Measurements from ENCODE around the gene MFSD12.
A peak's percentile ranks its signal among the peaks of the same experiment; 100 is the strongest.

MFSD12 gene

DNA sequence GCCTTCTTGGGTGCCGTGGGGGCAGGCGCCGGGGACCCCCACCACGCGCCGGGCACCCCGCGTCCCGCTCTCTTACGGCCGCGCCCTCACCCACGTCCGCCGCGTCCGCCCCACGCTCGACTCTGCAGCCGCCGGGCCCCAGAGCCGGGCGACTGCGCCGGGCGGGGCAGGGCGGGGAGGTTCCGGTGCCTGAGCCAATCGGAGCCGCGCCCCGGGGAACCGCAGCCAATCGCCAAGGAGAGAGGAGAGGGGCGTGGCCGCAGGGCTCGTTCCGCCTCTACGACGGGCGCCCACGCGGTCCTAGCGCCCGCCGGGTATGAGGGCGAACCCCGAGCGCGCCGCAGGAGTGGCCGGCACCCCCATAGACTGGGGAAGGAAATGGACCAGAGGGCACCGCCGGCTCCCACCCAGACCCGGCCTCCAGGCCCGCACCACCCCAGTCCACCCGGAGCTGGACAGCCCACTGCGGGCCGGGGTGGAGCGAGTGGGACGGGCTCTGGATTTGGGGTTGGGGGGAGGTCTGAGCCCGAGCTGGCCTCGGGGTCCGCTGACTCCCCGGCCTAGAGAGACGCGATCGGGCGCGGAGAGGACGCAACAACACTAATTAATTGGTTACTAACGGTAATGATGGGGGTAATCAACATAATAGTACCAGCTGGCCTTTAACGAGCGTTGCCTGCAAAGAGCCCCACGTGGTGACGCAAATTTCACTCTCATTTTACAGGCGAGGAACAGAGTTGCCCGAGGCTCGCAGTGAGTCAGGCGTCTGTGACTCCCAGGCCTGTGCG is at the start of gene MFSD12:
Gene MFSD12, minus strand, starts transcription at position 126 of the 788 bp plus-strand sequence. CDS start 183 bp downstream, outside the sequence.
- DNase-seq: peak; percentile 97

DNA sequence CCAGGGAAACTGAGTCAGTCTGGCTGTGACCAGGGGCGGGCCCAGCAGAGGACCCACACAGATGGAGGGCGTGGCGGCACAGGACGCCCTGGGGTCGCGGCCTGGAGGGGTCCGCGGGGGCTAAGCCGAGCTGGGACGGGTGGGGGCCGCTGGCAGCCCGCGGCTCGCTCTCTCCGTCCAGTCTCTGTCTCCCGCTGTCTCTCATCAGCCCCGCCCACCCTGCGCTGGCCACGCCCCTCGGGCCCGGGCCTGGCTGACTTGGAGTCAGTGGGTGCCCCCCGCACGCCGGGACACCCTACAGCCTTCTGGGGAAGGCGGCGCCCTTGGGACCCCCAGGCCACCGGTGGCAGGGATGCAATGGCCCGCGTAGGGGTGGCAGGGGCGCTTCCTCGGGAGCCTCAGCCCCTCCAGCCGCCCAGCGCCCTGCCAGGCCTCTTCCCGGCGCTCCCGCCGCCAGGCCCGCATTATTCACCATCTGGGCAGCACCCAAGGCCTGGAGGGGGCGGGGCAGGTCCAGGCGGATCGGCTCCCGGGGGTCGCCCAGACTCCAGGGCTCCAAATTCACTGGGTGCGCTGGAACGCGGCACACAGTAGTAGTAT is 49.4 kb upstream of the MFSD12 start, which contains the start of gene TBXA2R:
Gene TBXA2R, minus strand, starts transcription at position 186 of the 600 bp plus-strand sequence. CDS start 6,241 bp downstream, outside the sequence.
- peak; percentile 72 for DNase-seq

DNA sequence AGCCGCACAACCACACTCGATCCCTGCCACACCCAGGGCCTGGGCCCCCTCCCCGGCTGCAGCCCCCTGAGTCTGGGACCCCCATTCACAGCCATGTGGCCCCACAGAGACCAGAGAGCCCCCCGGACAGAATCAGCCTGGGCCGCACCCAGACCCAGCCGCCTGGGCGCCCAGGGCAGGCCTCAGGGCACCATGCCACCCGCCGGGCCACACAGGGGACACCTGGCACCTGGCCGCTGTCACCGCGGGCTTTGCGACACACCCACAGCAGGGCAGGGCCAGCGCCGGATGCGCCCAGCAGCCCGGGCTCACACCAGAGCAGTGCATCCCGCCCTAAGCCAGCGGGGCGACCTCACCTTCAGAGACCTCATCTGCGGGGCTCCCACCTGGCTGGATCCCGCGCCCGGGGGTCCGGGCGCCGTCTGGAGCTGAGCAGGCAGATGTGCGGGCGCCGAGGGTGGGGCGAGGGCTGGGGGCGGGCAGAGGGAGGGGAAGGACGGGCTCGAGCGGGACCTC is 48.8 kb upstream of the MFSD12 start:
- DNase-seq: peak; percentile 55

DNA sequence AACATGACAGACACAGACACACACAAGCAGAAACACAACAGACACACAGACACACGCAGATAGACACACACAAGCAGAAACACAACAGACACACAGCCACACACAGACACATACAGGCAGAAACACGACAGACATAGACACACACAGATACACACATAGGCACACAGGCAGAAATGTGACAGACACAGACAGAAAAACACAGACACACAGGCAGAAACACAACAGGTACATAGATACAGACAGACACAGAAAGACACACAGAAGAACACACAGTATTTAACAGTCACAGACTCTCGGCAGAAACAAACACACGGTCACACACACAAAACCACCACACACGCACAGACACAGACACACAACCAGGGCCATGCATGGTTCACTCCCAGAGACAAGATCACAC is 48.4 kb upstream of the MFSD12 start:
- DNase-seq: no peak

DNA sequence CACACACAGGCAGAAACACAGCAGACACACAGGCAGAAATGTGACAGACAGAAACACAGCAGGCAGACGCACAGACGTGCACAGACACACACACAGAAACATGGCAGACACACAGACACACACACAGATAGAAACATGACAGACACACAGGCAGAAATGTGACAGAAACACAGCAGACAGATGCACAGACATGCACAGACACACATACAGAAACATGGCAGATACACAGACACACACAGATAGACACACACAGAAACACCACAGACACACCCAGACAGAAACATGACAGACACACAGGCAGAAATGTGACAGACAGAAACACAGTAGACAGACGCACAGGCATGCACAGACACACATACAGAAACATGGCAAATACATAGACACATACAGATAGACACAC is 48.0 kb upstream of the MFSD12 start:
- DNase-seq: no peak

DNA sequence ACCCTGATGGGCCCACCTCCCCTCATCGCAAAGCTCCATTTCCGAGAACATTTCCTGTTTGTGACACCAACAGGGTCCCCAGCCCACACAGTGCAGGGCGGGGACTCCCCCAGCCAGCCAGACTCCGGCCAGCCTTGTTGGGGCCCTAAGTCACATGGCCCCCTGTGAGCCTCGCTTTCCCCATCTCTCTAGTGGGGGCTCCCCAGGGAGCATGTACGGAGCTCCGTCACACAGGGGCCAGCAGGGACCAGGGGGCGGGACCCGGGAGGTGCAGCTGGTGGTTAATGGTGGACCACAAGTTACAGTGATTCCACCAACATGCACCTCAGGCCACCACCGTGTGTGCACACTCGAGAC is 47.6 kb upstream of the MFSD12 start:
- DNase-seq: peak; percentile 47

DNA sequence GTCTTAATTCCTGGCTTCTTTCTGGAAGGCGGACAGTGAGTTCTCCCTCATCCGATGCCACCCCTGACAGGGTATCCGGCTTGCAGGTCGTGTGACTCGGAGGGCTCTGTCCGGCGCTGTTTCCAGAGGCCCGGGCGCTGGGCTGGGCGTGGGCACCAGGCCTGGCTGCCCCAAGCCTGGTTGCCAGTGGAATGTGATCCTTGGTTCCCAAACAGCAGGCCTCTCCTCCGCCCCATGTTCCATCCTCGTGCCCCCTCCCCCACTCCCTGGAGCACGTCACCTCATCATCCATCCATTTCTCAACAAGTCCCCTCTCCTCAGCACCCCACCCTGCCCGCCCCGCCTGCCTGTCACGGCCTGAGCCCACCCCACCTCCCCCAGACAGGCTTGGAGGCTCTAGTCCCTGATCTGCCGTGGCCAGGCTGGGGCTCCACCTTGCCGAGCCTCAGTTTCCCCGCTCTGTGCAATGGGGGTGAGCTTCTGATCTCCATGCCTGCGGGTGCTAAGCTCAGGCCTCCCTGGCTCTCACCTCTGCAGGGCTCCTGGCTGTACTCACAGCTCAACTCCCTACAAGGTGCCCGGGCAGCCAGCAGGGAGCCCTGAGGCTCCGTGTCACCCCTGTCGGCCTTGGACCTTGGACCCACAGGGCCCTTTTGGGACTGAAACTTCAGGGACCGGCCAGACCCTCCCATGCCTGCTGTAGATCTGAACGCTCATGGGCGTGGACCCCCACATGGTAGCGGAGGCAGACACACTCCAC is 47.0 kb upstream of the MFSD12 start:
- no peak for DNase-seq

DNA sequence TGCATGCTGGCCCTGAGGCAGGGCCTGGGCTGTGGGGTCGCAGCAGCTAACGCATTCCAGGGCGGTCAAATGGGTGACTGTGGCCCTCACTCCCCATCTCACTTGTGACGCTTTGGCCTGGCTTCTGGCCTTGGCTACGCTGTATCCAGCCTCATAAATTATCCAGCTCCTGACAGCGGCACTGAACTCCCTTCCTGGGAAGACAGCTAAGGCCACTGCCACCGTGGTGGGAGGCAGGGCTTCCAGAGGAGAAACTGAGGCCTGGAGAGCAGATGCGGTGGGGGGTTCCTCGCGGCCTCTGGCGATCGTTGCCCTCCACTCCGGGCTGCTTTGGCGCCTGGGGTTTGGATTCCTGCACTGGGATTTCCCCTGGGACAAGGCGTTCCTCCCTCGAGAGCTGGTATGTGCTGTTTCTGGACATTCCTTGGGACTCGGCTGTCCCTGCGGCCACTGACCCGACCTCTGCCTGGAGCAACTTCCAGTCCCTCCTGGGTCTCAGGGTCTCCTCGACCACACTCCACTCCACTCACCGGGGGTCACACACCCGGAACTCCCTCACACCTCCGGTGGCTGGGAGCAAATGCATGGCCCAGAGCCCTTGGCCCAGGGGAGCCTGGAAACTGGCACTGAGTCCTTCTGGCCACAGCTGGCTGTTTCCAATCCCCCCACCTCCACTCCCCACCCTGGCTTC is 45.9 kb upstream of the MFSD12 start:
- DNase-seq: no peak

DNA sequence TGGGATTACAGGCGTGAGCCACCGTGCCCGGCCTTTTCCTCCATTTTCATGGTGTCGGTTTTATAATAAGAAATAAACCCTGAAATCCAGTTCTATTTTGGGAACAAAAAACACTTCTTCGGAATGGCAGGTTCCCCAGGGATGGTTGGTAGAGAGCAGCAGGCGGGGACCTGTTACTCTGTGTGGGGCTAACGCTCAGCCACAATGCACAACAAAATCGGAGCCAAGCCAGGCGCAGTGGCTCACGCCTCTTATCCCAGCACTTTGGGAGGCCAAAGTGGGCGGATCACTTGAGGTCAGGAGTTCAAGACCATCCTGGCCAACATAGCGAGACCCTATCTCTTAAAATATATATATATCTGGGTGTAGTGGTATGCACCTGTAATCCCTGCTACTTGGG is 43.6 kb upstream of the MFSD12 start:
- DNase-seq: no peak

DNA sequence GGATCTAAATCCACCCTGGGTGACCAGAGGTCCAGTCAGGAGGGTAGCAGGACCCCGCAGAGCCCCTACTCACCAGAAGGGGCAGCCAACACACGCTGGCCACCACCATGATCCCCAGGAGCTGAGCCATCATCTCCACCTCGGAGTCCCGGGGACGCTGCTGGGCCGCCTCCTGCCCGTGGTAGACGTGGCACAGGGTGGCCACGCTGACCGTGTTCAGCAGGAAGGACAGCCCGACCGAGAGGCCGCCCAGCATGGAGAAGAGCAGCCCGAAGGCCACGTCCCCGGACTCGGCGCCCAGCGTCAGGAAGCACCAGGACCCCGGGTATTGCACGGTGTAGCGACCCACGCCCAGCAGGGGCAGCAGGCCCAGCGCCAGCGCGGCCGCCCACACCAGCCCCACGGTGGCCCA is 42.4 kb upstream of the MFSD12 start:
- DNase-seq: no peak

DNA sequence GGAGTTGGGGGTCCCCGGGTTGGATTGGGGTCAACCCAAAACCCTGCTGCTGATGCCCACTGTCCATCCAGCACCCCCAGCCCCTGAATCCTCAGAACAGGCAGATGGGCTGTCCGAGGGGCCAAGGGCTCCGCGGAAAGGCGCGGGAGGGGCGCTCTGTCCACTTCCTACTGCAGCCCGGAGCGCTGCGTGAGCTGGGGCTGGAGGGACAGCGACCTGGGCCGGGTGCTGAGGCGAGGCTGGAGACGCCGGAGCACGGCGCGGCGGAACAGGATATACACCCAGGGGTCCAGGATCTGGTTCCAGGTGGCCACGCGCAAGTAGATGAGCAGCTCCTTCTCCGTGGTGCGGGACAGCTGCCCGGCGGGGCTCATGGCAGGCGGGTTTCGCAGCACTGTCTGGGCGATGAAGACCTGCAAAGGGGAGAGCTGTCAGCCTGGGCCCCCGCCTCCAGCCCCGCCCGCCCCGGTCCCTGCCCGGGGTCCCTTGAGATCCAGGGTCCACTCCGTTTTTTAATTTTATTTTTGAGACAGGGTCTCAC is 38.2 kb upstream of the MFSD12 start:
- DNase-seq: no peak

DNA sequence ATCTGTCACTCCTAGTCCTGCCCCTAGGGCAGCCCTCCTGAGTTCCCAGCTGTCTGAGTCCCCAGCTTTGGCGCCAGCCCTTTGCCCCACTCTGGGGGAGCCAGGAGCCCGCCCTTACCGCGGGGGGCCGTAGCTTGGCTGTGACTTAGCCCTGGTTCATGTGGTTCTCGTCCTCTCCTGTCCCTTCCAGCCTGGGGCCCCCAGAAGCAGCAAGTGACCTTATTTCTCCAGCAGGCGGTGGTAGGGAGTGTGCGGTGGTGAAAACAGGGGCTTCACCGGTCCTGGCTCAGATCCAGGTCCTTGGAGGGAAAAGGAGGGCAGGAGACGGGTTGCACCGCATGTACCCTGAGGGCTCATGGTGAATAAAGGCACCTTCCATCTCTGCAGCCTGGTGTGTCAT is 35.8 kb upstream of the MFSD12 start:
- DNase-seq: no peak

DNA sequence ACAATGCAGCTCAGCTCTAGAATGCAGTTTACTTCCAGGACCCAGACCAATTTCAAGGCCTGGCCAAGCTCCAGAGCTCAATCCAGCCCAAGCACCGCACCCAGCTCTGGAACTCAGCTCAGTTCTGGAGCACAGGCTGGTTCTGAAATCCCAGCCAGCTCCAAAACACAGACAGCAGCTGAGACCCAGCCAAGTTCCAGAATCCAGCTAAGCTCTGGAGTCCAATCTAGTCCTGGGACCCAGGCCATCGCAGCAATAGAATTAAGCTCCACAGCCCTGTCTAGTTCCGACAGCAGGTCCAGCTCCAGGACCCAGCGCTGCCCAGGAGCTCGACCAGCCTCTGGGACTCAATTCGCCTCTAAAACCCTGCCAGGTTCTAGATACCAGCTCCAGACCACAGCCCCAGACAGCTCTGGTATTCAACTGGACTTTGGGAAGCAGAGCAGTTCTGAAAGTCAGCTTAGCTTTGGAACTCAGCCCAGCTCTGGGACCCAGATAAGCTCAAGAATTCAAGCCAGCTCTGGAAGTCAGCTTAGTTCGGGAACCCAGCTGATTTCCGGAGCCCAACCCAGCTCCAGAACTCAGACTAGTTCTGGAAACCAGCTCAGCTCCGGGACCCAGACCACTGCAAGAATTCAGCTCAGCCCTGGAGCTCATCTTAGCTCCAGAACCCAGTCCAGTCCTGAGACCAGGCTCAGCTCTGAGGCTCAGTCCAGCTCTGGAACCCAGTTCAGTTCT is 34.7 kb upstream of the MFSD12 start:
- no peak for DNase-seq

DNA sequence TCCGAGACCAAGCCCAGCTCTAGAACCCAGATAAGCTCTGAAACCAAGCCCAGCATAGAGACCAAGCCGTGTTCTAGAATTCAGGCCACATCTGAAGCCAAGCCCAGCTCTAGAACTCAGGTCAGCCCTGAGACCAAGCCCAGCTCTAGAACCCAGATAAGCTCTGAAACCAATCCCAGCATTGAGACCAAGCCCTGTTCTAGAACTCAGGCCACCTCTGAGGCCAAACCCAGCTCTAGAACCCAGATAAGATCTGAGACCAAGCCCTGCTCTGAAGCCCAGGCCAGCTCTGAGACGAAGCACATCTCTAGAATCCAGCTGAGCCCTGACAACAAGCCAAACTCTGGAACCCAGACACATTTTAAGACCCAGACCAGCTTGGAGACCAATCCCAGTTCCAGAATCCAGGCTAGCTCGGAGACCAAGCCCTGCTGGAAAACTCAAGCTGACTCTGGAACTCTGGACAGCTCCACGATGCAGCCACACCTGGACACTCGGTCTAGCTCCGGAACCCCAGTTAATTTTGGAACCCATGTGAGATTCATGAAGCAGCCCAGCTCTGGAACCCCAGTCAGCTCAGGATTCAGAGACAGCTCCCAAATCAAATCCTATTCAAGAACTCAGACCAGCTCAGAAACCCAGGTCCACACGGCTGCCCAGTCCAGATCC is 33.7 kb upstream of the MFSD12 start:
- DNase-seq: no peak

DNA sequence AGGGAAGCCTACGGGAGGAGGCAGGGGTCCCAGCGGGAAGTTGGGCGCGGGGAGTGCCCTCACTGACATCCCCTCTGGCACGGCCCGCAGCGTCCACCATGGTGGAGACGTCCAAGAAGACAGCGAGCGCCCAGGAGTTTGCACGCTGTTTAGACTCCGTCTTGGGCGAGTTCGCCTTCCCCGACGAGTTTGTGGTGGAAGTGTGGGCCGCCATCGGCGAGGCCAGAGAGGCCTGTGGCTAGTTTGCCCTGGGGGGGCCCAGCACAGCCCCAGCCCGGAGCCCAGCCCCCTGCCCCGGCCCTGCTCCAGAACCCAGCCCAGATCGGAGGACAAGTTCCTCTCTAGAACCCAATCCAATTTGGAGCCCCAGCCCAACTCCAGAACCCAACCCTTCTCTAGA is 32.6 kb upstream of the MFSD12 start:
- DNase-seq: no peak

DNA sequence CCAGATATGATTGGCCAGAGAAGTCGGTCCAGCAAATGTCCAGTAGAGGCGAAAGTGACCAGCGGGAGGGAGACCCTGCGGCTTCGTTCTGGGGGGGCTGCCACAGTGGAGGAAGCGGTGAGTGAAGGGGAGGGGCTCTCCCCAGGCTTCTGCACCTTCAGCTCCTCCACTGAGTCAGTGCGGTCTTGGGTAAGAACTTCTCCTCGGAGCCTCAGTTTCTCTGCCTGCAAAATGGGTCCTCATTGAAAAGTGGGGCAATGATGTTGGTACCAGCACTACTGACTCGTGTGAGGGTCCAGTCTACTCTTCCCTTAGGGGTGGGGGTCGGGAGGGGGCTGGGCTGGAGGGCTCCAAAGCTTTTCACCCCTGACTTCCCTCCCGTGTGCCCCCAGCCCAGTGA is 32.1 kb upstream of the MFSD12 start:
- DNase-seq: no peak

DNA sequence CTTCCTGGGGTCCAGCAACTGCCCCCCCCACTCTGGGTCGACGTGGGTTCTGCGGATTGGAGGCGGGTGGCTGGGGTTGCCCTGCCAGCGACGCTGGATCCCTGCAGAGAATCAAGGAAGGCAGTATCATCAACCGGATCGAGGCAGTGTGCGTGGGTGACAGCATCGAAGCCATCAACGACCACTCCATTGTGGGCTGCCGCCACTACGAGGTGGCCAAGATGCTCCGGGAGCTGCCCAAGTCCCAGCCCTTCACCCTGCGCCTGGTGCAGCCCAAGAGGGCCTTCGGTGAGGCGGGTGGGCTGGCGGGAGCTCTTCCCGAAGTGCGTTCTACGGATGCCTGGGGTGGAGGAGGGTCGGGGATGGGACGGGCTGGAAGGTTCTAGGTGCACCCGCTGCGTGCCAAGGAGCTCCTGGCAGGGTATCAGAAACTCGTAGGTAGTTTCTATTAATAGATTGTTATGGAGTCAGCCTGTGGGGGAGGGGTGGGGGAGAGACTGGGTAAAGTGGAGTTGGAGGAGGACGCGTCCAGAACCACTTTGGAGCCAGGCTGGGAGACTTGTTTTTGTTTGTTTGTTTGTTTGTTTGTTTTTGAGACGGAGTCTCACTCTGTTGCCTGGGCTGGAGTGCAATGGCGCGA is 29.4 kb upstream of the MFSD12 start:
- no peak for DNase-seq

DNA sequence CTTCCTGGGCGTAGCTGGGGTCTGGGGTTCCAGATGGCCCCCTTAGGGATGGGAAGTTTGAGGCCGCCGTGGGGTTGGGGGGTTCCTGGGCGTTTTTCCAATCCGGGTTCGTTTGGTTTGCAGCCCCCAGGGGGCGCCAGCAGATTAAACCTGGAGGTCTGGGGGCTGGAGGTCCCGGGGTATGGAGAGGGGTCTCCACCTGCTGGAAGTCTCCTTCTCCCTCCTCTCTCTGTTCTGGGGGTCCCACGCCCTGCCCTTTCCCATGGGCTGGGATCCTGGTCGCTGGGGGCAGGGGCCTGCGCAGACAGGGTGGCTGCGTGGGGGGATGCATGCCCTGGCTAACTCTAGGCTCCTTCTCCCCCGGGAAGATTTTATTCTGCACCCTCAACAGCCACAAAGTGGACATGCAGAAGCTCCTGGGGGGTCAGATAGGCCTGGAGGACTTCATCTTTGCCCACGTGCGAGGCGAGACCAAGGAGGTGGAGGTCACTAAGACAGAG is 28.8 kb upstream of the MFSD12 start:
- peak; percentile 69 for DNase-seq

DNA sequence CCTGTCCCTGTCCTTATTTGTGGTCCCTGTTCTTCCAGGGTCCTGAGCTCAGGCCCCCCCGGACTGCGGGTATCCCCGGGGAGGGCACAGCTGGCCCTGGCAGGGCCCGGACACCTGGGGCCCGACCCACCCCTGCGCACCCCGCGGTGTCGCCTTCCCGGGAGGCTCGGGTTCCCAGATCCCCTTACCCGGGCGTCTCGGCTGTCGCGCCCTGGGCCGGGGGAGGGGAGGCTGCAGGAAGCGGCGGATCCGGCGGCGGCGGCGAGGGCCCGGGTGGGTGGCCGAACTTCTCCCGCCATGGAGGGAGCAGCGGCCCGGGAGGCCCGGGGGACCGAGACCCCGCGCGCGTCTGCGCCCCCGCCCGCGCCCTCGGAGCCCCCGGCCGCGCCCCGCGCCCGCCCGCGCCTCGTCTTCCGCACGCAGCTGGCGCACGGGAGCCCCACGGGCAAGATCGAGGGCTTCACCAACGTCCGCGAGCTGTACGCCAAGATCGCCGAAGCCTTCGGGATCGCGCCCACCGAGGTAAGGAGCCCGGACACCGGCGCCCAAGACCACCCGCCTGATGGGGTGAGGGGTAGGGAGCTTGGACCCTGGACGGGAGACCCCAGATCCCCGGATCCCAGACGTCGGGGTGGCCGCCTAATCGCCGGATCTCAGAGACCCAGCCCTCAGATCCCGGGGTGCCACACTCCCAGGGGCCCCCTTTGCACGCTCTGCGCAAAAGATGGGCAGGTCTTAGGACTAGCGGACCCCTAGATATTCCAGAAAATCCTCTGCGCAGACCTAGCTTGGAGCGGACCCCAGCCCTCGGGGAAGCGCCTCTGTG is 28.1 kb upstream of the MFSD12 start, which contains the start of gene GIPC3:
Gene GIPC3, plus strand, starts transcription at position 178 of the 826 bp plus-strand sequence. Its CDS starts 120 bp downstream, at position 298.
- DNase-seq: peak; percentile 42

Data from CD4-positive, alpha-beta T cell treated with Interleukin-6 for 4 hours (primary cell).